Stimulated activated CD4-positive, alpha-beta T cell treated with anti-CD3 and anti-CD28 coated beads, Interleukin-2, amount 100 ng/mL, for 24 hours (primary cell): ENCODE data around the gene CLGN.

Experiments
- DNase-seq, 2 donors: peaks; one replicate each; pipeline ENCODE4 v3.0.0-alpha.2; 2020

Gene CLGN

DNA sequence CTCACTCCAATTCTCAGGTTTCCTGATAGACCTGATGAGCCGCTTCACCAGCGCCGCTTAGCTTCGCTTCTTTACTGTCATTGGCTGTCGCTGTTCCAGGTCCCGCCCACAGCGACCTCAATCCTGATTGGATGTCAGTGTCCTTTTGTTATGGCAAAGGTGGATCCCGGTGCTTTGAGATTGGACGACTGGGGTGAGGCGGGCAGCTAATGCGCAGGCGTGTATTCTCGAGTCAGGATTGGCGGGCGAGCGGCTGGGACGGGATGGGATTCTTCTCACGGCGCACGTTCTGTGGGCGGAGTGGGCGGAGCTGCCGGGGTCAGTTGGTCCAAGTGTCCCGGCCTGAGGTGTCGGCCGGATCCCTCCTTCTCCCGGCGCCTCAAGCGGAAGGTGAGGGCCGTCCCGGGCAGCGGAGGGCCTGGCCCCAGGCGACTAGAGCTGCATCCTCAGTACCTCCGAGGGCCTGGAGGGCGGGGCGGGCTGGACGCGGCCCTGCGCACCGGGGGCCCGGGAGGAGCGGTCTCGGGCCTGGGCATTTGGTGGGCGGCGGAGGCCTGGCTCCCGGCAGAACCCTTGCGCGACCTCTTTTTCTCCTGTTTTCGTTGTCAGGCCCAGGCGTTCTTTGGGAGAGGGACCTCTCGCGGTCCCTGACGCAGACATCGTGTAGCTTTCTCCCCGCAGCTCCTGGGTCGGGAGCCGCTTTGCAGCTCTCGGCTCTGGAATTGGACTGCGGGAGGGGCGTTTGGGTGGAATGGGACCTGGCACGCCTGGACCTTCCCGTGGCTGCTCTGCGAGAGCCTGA lies 53.9 kb downstream of the CLGN start, which contains the start of gene SCOC:
SCOC (plus strand) TSS at position 319 of the 802 bp plus-strand sequence. CDS start 5,525 bp downstream, outside the sequence.
- DNase-seq = peak; percentile 96 to 97

DNA sequence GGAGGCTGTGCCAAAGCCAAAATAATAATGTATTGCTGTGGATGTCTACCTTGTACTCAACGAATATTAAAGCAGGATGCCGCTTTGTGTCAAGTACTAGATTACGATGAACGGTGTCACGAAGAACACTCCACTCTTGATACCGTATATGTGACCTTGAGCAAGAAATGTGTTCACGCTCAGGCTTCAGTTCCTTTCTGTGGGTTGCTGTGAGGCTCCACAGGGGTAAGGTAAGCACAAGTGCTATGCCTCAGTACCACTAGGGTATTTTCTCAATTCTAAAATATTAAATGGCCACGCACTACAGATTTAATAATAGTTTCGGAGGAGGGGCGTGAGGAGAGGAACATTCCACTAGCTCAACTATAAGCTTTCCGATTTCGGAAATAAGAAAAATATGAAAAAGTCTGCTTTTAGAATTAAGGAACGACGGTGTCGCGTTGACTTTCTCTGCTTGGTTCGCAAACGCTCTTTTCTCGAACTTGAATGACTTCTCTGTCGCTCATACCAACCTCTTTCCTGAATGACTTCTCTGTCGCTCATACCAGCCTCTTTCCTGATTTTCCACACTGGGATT lies 54.6 kb downstream of the CLGN start:
- peak; percentile 22 to 35 for DNase-seq

DNA sequence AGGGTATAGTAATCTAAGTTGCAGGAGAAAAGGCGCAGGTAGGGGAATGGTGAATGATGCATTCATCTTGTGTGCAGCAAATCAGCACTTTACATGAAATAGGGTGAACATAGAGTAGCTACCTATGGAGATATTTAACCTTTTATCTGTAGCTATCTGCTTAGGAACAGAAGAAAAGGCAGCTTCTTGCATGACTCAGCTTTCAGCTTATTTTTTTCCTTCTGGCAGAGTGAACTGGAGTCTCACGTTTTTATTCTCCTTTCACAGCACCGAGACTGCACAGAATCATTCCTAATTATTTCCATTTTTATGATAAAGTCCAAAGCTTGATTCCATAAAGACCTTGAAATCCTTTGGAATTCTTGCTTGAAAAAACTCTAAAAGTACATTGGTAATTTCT lies 58.8 kb downstream of the CLGN start:
- no peak for DNase-seq

DNA sequence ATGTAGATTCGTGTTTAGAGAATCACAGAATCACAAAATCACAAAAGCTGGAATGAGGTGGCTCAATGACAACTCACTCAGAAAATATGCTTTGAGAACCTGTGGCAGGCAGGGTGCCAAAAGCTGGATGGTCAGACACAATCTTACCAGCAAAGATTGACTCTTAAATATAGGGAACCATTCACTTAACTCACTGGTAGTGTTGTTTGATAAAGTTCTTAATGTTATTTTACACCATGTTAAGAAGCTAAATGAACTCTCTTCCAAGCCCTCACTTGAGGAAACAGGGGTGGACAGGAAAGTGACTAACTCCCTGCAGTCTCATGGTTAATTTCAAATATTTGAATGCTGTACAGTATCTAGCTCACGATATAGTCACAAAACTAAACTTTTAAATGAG lies 59.7 kb downstream of the CLGN start:
- DNase-seq = no peak

DNA sequence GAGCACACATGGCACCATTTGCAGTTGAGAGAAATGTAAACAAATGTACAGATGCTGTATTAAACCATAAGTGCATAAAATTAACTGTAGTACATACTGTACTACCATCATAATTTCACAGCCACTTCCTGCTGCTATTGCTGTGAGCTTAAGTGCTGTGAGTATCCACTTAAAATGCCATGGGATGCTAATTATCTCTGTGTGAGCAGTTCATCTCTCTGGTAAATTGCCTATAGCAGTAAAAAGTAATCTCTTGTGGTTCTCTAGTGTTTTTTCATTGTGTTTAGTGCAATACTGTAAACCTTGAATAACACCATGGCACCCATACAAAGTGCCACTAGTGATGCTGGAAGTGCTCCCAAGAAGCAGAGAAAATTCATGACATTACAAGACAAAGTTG lies 63.9 kb downstream of the CLGN start:
- DNase-seq = no peak

DNA sequence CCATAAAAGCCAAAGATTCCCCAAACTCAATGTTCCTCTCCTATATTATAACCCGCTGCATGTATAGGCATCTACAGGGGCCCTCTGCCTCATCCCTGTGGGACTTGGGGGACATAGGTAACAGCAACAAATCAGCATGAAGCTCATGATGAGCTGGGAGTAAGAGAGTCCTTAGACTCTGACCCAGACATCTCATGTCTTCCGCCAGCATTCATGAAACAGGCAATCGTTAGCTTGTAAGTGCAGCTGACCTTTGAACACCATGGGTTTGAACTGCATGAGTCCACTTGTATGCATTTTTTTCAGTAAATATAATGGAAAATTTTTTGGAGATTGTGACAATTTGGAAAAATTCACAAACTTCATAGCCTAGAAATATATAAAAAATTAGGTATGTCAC lies 64.4 kb downstream of the CLGN start:
- DNase-seq = no peak

DNA sequence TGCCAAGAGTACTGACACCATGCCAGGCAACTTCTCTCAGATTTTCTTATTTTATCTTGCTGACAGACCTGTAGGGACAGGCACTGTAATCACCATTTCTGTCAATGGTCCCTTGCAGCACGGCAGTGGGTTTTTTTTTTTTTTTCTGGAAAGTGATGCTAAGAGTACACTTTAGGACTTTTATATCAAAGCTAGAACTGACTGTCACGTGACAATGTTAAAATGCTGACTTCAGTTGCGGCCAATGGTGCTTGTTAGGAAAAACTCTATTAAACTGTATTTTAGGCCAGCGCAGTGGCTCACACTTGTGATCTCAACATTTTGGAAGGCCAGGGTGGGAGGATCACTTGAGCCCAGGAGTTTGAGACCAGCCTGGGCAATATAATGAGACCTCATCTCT lies 66.3 kb downstream of the CLGN start:
- DNase-seq = no peak

DNA sequence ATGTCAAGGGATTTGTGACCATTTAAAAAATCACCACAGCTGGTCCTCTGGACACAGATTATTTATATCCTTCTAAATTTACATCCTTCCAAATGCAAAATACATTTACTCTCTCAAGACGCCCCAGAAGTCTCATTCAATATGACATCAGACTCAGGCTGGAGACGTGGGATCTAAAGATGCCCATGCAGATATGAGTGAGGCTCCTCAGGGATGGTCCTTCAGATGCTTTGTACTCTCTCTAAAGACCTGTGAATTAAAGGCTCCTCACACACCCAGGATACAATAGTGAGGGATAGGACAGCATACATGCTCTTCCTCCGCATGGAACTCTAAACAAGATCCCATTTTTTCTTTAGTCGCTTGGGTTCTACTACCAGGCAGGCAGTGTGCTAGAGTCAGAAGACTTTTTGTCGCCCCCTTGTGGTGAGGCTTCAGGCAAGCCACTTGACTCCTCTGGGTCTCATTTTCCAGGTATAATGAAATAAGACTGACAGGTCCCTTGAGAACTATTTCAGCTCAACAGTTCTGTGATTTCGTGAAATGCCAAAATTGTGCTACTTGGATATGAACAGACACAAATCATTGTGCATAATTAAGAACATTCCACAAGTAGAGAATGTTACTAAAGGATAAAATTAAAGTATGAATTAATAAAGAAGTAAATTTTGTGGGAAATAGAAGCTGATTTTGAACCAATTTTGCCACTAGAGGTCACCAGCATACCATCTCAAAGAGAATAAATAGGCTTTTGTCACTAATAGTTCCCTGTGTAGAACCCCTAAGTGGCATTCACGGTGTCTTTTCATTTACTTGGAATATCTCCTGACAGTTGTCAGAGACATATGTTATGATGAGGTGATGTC lies 67.7 kb downstream of the CLGN start:
- peak; percentile 79 to 86 for DNase-seq

DNA sequence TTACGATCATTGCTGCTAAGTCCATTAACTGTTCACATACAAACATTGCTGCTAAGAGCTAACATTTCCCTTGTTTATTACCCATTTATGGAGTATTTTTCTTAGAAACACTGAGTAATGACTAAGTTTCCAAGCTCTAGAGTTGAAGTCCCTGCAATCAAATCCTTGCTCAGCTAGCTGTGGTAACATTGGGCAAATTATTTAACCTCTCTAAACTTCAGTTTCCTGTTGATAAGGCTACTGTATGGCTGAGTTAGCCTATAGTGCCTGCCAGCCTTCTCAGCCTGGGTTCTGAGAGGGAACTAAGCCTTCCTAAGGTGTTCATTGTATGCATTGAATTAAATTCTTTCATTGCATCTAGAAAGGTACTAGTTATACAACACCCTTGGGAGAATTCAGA lies 69.2 kb downstream of the CLGN start:
- no peak for DNase-seq

DNA sequence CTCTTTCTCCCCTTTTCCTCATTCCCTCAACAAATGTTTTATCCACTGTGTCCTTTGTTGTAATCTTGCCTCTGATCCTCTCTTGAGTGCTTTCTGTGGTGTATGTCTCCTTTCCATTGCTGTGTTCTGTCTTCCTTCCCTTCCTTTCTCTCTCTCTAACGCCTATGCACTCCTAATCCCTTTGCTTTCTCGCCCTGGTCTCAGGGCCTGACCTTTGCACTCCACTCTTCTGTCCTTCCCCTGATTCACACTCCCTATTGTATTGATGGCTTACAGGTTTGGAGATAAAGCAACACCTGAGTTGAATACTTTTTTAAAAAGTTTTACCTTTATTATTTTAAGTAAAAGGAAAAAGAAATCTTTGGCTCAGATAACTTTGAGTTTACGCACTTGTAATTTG lies 69.6 kb downstream of the CLGN start:
- DNase-seq = no peak

DNA sequence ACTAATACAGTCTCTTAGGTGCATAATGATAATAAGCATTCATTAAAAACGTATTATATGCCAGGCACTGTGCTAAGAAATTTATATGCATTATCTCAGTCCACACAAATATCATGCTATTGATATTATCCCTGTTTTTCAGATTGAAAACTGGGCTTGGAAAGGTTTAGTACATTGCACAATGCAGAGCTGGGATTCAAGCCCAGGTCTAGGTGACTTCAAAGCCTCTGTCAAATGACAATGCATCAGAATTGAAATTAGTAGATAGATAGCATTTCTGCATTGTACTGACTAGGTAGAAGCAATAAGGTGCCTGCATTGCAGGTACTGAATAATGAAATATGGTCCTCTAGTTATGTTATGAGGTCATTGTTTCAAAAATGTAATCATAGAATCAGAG lies 72.2 kb downstream of the CLGN start:
- DNase-seq = no peak

DNA sequence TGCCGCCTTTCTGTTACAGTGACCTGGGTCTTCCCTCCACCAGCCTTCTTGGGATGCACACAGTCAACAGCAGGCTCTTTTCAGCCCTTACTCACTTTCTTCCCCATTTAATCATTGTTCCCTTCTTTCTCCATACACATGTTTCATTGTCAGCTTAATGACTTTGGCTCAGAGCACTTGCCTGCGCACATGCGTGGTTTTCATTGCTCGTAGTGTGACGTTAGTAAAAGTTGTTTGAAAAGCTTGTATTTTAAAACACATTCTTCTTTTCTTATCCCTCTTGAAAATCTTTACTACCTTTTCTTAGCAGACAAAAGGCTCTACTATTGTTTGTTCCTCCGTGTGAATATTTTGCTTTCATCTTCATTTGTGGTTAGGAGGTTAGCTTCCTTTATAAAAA lies 73.7 kb downstream of the CLGN start:
- DNase-seq = no peak

DNA sequence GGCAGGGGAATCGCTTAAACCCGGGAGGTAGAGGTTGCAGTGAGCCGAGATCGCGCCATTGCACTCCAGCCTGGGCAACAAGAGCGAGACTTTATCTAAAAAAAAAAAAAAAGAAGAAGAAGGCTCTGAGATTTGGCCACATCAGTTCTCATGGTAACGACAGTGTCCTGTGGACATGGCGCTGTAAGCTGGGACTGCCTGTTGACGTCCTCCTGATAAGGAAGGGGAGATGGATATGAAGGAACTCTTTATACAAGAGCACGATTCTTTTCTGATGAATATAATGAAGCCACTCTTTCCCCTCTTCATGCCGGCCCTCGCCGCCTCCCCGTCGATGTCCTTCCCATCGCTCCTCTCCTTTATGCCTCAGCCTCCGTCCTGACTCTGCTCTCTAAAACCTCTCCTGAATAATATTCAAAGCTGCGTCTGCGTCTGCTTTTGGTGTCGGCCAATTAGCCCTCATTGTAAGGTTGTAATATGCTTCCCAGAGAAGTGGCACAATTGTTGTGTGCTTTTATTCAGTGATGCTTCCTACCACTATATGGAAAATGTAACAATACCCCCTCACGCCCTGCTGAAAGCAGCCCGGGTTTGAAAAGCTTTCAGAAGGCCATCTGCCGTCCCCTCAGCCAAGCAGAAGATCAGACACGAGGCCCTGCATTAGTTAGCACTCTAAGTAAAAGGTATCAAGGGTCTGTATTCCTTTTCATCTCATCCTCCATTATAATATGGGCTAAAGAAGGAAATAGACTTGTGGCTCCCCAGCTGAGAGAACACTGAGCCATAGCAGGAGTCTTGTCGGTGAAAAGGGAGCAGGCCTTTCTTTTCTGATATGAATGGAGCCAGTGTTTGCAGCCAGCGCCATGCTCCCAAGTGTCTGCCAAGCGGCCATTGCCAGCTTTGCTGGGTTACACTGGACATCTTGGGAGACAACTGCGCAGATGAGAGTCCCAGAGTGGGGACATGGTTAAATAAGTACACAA lies 76.1 kb downstream of the CLGN start:
- DNase-seq = no peak

DNA sequence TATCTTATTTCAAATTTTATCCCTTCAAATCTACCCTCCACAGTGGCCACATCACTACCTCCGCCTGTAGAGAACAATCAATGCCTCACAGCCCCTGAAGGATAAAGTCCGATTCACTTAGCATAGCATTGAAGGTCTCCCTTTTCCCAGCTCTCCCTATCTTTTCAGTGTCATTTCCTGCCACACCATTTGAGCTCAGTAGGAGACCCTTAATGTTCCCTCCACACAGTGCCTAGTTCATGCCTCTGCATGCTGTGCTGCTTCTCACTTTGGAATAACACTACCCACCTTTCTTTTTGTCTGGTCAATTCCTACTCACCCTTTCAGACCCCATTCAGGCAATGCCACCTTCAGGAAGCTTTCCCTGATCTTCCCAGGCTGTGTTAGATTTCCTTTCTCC lies 77.6 kb downstream of the CLGN start:
- no peak for DNase-seq

DNA sequence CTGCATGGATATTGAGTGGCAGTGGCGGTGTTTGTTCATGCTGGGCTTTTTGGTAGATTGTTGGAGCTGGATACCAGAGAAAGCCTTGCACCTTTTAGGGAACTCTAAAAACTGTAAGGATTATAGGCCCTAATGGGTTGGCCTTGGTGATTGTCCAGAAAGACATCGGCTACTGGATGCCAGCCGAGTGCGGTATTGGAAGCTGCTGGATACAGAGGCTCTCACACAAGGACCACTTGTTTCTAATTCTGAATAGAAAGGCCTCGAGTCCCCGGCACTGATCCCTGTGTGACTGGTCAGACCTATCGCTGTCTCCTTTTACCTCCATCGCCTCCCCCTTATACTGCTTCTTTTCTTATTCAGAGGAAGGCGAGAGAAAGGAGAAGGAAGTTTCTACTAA lies 81.3 kb downstream of the CLGN start:
- DNase-seq = no peak

DNA sequence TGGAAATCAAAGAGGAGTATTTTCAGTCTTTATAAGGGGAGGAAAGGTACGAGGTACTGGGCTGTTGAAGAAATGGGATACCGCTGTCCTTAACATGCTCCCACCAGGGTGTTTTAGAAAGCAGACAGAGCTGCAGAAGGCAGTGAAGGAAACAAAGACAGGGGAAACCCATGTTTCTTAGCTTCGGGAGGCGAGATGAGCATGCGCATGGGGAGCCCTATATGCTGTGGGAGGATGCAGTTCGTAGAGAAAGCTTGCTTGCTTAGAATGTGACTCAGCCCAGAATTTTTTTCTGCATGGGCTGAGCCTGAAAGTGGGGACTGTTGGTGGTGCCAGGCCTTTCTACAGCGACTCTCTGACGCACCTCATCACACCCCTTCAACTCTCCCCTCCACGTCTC lies 82.8 kb downstream of the CLGN start:
- no peak for DNase-seq

DNA sequence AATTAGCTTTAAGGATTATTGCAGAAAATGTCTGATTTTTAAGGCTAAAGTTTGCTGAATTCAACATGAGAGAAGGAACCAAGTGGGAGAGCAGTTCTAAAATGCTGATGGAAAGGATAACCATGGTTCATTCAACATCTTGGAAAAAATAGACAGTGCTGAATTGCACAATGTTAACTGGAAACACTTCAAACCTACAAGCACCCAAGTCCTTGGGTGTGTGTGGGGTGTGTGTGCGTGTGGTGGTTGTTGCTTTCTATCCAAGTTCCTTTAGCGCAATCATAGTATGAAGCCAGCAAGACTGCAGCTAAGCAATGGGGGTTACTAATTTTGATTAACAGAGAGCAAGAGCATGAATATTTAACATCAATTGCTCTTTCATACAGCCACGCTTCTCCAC lies 83.3 kb downstream of the CLGN start:
- no peak for DNase-seq

DNA sequence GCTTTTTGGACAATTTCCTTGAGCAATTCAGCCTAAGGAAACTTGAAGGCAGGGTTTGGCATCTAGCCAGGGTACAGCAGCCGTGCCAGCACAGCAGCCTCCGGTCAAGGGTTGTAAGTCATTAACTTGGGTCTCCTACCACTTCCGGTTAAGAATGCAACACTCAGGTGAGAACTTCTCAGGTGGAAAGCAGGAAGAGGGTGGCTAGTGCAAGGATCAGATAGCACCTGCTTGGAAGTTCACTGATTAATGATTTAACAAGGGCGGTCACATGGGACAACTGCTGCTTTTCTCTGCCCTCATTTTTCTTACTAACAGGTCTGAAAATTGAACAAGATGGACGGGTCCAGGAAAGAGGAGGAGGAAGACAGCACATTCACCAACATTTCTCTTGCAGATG lies 84.1 kb downstream of the CLGN start:
- DNase-seq = no peak

DNA sequence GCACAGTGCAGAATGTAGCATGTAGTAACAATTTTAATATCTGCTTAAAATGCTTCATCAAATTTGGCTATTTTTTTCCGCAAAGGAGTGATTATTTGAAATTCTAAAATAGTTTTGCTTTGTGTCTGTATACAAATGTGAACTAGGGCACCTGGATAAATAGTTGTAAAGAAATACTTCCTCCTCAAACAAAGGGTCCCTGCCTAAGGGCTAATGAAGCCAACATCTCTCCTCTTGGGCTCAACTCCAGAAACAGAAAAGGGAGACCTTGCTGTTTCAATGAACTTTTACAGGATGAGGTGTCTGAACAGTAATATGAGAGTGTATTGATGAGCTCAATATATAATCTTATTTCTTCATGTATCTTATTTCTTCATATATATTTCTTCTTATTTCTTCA lies 84.8 kb downstream of the CLGN start:
- no peak for DNase-seq
